ENCODE measurements around the gene IRF2BPL.

The IRF2BPL gene

GRCh38 chr14:77028384-77029231 lies at the start of gene IRF2BPL:
TSS of gene IRF2BPL (minus strand) at chr14:77028708. CDS start at chr14:77027792, 916 bp downstream.
- DNase-seq (ENCODE audit: low spot score) = peak; percentile 98

GRCh38 chr14:77077040-77077439 lies 48.5 kb upstream of the IRF2BPL start:
- no peak for DNase-seq (ENCODE audit: low spot score)

DNA sequence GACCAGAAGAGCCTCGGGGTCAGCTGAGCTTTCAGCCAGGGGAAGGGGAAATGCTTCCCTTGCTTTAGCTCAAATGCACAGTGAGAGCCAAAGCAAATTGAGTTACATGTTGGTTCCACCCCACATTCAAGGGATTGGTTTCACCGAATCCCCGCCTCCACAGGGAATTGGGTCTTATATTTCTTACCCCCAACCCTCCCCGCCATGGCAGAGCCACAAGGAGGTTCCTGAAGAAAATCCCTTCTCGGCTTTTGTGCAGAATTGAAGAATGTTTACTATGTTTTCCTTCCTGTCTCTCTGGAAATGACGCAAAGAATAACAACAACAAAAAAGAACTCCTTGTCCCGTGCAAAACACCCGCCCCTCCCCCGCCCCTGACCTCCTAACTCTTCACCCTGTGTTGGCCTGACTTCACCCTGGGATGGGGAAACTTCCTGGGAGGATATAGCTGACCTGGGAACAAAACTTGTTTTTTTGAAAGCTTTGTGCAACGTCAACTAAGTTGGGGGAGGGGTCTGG lies 47.7 kb upstream of the IRF2BPL start:
- DNase-seq (ENCODE audit: low spot score) = no peak

GRCh38 chr14:77074969-77075368 lies 46.5 kb upstream of the IRF2BPL start:
- DNase-seq (ENCODE audit: low spot score) = no peak

GRCh38 chr14:77071938-77072388 lies 43.5 kb upstream of the IRF2BPL start:
- DNase-seq (ENCODE audit: low spot score) = no peak

DNA sequence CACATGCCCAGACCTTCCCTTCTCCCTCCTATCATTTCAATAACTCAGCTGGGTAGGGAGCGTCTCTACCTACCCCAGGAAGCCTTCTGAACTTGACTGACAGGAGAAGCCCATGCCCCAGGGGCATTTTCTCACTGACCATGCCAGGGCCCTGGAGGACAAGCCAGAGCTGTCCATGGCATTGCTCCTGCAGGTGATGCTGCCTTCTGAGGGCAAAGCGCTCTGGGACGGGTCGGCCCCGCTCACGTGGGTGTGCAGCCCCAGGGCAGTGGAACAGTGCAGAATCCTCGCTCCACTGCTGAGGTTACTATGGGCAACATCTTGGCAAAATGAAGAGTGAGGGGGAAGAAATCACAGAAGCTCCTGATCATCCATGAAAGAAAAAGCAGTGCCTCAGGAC lies 41.0 kb upstream of the IRF2BPL start:
- DNase-seq (ENCODE audit: low spot score) = no peak

GRCh38 chr14:77068517-77069200 lies 40.2 kb upstream of the IRF2BPL start:
- DNase-seq (ENCODE audit: low spot score) = no peak

- peak; percentile 58 for DNase-seq (ENCODE audit: low spot score)
Observed at GRCh38 chr14:77067632-77068516, 39.4 kb upstream of the IRF2BPL start.

- DNase-seq (ENCODE audit: low spot score) = no peak
Observed at GRCh38 chr14:77066578-77067172, 38.2 kb upstream of the IRF2BPL start.

DNA sequence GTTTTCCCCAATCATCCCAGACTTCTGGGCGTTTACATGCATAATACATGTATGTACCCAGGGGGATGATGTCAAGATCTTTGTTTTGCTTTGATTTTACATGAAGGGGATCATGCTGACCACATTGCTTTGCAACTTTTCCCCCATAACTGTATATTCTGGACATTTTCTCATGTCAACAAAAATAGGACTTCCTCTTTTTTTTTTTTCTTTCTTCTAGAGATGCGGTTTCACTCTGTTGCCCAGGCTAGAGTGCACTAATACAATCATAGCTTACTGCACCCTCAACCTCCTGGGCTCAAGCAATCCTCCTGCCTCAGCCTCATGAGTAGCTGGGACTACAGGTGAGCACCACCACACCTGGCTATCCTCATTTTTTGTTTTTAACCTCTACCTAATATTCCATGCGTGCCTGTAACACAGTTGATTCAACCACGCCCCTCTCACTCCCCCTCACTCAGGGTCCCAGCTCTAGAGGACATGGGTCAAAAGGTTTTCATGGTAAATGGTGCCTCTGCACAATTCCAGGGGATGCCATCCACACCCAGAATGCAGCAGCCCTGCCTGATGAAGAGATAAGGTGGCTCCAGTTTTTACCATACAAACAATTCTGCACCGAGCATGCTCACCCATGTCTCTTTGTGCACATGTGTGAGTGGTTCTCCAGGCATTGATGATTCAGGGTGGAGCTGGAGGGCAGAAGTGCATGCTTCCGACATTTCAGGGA lies 37.5 kb upstream of the IRF2BPL start:
- no peak for DNase-seq (ENCODE audit: low spot score)

DNA sequence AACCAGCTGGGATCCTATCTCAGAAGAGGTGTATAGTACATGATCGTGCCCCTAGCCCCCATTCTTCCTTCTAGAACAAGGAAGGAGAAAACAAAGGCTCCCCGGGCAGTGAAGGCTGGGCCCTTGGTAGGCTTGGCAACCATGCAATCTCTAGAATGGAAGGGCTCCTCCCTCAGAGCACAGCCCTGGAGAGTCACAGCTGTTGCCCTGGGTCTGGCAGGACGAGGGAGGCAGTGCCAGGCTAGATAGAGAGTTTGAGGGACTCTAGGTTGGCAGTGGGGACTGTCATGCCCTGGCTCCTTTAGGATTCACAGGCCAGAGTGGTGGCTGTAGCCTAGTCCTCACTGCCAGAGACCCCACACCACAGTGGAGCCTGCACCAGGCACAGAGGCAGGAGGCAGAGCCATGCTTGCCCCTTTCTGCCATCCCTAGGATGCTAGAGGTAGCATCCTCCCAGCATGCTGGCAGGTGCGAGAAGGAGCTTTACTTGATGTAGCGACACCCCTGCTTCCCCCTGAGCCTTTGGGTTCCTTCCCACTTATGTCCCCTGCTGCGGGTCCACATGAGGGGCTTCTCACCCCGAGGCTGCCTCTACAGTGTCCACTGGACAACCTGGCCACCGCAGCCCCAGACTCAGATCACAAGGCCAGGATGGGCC lies 36.1 kb upstream of the IRF2BPL start:
- no peak for DNase-seq (ENCODE audit: low spot score)

DNA sequence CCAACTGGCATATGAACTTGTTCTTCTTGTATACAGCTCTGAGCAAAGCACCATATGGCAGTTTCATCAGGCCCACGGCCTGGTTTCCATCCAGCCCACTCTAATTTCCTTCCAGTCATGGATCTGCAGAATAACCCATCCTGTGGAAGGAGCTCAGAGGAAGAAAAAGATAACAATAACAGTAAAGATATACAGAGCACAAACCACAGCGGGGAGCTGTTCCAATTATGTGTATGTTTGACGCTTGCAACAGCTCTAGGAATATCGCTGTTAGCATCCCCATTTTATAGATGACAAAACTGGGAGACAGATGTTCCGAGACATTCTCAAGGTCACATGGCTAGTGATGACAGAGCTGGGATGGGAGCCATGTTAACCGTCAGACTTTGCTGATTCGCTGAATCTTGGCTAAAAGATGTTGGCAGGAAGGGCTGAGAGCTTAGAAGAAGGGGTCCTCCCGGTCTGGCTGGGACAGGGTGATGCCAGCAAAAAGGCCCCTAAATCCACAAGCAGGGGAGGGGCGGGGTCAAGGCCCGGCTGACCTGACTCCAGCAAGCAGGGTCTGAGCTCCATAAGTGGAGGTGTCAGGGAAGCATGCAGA lies 35.2 kb upstream of the IRF2BPL start:
- DNase-seq (ENCODE audit: low spot score) = no peak

GRCh38 chr14:77062261-77062660 lies 33.8 kb upstream of the IRF2BPL start:
- no peak for DNase-seq (ENCODE audit: low spot score)

GRCh38 chr14:77061630-77062257 lies 33.2 kb upstream of the IRF2BPL start:
- DNase-seq (ENCODE audit: low spot score) = no peak

DNA sequence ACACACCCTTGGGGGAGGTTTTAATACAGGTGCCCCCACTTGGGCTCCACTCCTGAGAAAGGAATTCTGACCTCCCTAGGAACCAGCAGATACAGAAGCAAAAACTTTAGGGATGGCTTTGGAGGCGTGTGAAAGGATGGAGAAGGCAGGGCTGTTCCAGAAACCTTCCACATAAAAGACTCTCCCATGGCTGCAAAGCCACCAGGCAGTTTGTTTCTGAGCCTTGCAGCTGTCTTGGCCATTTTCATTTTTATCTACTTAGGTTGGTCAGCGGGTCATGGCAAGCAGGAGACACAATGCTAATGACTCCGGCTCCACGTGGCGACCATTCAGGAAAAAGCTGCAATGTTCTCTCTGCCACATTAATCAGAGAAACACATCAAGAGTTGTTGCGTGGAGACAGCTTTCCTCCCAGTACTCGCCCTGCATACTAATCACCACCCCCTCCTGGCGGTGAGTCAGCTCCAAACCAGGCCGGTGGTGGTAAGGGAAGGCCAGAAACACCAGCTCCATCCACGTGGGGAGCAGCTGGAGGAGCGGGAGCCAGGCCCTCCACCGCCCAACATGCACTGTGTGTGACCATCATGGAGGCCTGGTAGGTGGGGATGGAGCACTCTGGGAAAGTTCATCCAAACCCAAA lies 30.9 kb upstream of the IRF2BPL start:
- DNase-seq (ENCODE audit: low spot score) = no peak

- DNase-seq (ENCODE audit: low spot score) = no peak
Observed at GRCh38 chr14:77058785-77059184, 30.3 kb upstream of the IRF2BPL start.

DNA sequence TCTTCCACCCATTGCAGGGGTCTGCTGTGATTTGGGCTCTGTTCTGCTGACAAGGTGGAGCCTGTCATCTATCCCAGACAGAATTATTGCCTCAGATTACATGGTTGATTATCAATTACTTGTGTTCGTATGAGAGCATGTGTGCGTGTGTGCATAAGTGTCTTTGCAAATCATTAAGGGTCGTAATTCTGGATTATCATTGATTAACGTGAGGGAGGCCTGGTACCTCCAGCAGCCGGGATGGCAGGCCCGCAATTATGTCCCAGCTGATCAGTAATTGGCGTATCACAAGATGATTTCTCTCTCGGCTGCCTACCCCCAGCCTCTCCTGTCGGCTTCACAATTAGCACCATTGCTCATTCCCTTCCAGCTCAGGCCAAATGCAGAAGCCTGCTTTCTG lies 29.6 kb upstream of the IRF2BPL start:
- no peak for DNase-seq (ENCODE audit: low spot score)

GRCh38 chr14:77055981-77056380 lies 27.5 kb upstream of the IRF2BPL start:
- no peak for DNase-seq (ENCODE audit: low spot score)

- no peak for DNase-seq (ENCODE audit: low spot score)
Observed at GRCh38 chr14:77055306-77055705, 26.8 kb upstream of the IRF2BPL start.

Measured in HuH-7.5 (cell line).